ENCODE results near the gene IL1B.

GRCh38 chr2:112828251-112828691, 8.3 kb downstream of the IL1B start:
- no peak for TF ChIP-seq CTCF (IDR thresholded peaks at IDR 0.05)
- no peak for TF ChIP-seq POLR2A (IDR thresholded peaks at IDR 0.05)

Measured in uterus (tissue), 2 donors.